HG02870 (cell line): ENCODE data around the gene TRERF1.

Experiments
- ATAC-seq: cut with Tn5 transposase; IDR thresholded peaks from one replicate; pipeline ENCODE4 v1.9.1; 2021; ENCODE audit warnings: mild to moderate bottlenecking, moderate library complexity; ENCODE audit not compliant: unreplicated experiment

Gene TRERF1

DNA sequence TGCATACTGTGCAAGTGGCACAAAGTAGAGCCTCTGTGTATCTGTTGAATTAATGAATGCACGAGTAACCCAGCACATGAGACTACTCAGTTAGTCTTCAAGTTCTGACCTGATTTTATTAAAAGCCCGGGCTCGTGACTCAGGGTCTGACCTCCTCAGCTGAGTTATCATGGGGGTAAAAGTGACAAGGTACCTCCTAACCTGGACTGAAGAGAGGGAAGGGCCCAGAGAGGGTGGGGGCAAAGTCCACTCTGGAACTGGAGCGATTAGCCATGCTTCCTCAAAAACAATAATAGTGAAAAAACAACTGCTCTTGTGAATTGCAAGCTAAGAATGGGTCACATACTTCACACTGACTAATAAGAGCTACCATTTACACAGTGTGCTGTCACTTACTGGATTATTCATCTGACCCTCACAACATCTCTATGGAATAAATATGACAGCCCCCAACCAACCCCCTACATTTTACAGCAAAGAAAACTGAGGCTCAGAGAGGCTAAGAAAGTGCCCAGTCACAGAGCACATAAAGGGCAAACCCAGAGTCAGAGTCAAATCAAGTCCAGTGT is 26.7 kb downstream of the TRERF1 start:
- no peak for ATAC-seq

DNA sequence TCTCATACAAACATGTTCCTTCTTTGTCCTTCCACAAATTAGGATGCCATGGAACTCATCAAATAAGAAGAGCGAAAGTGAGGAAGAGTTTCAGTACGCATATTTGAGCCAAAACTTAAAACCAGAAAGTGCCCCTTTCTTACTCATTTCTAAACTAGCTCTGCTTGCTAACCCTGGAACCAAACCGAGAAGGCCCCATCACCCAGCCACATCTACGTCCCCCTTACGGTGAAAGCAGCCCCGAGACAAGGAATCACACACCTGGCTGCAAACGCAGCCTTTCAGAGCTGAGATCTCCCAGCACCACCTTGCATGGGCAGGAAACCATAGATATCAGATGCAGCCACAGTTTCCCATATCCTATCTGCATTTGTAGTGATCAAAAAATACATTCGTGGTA is 28.5 kb downstream of the TRERF1 start:
- no peak for ATAC-seq

DNA sequence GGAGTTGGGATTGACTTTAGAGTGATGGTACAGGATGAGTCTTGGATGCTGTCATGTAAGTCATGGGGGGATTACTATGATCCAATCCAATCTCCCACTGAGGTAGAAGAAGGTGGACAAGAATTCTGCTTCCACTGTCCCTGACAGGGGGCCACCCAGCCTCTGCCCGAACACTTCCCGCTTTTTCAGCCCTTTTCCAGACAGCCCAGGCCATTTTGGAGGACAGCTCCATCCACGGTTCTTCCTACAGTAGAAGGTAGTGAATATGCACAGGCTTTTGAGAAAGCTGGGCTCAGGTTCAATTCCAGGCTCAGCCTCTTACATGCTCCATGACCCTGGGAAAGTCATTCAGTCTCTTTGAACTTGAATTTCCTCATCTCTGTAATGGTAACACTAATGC is 31.0 kb downstream of the TRERF1 start:
- no peak for ATAC-seq

DNA sequence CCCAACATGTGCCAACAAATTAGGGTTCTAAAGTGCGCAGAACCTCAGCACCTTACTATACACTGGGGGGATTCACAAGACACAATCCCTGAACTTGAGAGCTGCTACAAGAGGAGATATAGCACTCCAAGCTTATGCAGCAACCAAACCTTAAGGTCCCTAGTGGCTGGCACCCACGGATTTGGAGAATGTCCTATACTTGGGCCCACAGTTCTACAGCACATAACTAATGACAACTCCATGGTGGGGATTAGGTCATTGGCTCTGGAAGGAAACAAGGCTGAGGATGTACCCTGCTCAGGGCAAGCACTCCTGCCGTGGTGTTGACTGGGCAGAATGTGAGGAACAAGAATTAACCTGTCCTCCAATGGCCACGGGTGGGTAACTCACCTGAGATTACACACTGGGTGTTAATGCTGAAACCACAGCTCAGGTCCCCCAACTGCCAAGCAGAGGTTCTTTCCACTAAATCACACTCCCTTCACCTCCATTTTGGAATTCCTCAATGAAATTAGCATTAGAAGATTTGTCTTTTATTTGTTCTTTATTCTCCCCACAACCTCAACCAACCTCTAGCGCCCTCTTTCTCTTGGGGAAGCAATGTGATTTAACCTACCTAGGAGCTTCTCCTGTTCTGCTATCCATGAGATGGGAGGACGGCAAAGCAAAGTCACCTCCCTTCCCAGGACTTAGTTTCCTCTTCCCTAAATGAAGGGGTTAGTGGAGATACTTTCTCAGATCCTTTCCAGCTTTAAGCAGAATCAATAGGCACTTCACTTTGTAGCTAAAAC is 32.0 kb downstream of the TRERF1 start:
- no peak for ATAC-seq

DNA sequence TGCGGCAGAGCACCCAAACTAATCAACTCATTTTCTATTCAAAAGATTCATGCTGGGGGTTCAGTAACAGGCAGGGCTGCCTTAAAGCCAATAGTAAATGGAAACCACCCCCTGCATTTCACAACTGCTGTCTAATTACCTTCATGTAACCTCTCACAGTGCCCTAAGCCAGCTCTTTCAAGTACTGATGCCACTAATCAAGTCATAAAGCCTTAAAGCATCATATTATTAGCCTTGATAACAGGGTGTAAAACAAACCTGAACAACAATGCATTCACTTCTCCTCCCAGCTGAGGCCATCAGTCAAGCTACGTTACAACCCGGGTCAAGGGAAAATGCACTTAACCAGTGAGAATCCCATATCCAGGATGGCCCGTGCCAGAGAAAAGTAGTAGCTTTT is 33.0 kb downstream of the TRERF1 start:
- ATAC-seq = no peak

DNA sequence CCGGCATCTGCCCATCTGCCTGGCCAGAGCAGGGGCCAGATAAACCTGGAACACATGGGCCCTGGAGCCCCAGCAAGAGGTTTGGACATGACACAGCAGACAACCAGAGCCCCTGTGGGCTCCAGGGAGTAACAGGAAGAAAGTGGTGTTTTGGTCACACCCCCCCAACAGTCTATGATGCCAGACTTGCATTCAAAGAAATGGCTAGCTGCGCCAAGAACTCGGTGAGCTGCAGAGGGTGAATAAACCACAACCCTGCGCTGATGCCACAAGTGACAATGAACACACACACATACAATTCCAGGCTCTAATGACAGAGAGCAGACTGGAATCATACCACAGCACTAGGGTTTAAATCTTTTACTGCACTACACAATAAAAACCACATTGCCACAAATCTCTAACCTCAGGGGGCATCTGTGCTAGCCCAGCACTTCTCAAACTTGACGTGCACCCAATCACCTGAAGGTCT is 34.0 kb downstream of the TRERF1 start:
- ATAC-seq = no peak

DNA sequence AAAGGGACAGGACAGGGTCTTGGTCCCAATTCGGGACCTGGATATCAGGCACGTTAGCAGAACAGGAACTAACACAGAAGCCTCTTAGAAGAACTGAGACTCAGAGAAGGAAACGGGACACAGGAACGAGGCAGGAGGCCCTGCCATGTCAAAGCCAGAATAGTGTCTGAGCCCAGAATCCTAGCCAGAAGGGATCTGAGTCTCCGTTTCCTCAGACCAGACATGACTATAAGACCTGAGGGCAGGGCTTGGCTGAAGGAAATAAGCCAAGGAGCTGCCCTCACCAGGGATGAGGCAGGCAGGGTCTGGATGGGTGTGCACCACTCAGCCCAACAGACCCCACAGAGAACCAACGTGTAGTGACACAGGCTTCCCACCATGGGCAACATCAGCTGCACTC is 40.3 kb downstream of the TRERF1 start:
- ATAC-seq = no peak

DNA sequence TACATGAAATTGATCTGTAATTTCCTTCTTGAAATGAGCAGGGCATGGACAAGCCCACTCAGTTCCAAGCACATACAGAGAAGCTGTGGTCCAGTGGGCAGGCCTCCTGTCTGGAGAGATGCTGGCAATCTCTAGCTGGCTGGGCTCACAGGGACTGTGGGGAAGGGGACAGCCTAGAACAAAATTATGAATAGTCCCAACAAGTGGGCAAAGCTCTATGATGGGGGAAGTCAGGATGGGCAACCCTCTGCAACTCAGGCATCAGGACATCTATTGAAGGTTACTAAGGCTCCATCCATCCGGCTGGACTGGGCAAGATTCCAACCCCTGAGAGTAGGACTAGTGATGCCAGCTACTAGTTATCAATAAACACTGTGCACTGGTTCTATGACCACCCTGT is 40.9 kb downstream of the TRERF1 start:
- ATAC-seq = no peak

DNA sequence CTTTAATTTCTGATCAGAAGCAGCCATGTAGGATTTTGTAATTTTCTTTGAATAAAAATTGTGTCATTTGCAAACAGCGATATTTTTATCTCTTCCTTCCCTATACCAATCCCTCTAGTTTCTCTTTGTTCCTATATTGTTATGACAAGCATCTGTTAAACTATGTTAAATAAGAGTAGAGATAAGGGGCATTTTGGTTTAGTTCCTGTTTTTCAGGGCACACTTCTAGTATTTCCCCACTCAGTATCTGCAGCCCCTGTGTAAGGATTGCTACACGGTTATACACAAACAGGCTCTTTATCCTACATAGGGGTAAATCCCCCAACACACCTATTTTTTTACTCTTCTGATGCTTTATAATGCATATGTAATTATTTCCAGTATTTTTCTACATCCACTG is 42.1 kb downstream of the TRERF1 start:
- no peak for ATAC-seq

DNA sequence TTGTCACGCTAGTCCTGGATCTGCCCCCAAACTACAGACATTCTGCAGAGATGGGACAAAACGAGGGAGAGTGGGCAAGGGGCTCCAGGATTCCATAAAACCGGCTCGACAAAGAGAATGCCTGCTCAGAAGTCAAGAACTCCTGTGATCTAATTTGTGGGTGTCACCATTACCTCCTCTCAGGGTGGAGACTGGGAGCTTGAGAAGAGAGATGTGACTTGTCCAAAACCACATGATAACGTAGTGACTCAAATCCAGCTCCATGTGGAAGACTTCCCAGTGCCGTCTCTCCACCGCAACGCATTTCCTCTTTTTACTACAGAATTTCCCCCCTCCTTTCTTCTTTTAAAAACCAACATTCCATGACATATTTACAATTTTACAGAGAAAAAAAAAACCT is 44.3 kb downstream of the TRERF1 start:
- ATAC-seq = no peak

DNA sequence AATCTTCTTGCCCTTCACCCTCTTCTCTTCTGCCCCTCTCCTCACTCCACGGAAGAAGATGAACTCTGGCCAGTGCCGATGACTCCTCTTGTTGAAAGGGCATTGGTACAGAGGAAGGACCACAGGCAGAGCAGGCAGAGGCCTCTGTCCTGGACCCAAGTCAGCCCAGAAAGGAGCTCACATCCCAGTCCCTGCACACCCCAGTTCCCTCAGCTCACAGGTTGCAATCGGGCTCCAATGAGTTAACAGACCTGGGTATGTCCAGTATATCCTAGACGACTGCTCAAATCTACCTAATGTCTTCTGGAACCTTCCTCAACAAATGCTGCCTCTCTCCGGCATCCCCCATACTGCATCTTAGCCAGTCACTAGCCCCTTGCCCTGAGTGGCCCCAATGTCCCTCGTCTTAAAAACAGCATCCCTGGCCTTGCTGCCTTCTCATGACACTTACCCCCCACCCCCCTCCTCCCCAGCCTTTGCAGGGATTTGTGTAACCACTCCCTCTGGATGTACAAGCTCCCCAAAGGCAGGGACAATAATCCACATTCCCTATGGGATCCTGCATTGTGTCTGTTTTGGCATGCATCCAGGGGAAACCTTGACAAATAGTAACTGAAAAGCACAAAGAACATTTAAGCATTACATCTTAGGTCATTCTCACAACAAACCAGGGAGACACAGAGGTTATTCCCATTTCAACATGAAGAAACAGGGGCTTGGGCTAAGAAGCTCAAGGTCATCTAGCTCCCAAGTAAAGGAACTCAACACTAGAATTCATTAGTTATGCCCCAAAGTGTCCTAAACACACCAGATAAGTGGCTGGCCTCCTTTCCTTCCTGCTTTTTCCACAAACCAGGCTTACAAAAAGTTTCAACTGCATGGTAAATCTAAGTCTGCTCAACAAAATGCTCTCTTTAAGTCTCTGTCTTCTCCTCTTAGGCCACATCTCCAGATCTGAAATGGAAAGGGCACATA is 45.1 kb downstream of the TRERF1 start:
- ATAC-seq = no peak

DNA sequence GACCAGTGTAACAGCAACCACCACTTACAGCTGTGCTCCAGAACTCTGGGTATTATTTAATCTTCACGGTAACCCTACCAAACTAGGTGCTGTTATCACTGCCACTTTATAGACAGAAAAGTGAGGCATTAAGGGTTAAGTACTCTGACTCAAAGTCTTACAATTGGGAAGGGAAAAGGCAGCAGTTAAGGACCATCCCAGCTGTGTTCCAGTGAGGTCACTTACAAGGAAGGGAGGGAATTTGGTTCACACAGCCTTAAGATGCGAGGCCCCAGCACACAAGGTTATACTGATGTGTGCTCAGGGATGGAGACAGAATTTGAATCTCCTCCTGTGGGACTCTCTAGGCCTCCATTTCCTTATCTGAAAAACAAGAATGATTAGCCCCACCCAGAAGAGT is 46.7 kb downstream of the TRERF1 start:
- ATAC-seq = no peak

DNA sequence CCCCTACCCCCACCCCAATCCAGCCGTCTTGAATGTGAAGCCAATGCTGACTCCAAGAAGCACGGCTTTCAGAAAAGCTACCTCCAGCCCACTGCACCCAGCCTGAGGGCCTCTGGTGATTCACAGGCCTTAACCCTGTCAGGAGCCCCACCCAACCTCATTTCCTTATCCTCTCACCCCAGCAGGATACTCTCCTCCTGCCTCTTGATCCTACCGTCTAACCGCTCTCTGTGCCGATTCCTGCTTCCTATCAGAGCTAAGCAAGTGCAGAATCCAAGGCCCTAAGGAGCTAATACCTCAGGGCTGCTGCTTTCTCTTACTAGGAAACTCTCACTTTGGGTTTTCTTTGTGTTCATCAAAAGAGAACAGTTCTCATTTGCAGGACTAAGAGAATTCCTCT is 47.2 kb downstream of the TRERF1 start:
- no peak for ATAC-seq

DNA sequence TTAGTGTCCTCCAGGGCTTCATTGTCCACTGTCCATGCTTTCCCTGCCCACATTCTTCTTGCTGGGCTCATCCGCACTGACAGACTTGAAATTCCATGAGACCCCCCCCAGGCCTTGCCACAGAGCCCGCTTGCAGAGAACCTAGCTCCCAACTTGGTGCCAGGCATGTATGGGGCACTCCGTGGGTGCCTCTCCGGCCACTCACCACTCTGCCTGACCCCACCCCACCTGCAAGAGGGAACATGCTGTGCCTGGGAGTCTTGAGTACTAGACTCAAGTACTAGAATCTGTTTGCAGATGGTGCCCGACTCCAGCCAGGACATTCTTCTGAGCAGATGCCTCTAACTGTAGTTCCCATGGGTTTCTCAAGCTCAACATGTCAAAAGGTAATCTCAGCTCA is 47.9 kb downstream of the TRERF1 start:
- ATAC-seq = no peak

DNA sequence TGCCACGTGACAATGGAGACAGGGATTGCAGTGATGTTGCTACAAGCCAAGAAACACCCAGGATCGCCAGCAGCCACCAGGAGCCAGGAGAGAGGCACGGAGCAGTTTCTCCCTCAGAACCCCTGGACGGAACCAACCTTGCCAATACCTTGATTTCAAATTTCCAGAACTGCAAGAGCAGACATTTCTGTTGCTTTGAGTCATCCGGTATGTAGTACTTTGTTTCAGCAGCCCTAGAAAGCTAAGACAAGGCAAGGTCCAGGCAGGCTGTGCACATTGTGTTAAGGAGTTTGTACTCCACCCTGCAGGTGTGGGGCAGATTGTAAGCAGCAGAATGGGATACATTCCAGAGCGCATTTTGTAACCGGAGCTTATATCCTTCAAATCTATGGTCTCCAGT is 48.3 kb downstream of the TRERF1 start:
- no peak for ATAC-seq

DNA sequence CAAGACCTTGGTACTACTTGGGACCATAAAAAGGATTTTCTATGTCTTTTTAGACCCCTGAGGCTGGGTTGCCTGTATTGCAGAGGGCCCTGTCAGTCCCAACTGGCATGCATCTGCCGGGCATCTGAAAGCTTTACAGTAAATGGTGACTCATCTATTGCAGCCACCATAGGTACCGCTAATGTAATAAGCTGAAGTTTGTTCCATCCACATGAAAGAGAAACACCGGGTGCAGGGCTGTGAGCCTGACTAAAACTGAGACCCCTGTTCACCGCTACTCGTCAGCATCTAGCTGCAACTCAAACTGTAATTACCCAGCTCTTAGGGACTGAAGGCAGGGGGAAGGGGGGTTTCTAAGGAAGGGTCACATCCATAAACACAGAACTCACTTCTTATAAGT is 49.5 kb downstream of the TRERF1 start:
- peak; percentile 92 for ATAC-seq

DNA sequence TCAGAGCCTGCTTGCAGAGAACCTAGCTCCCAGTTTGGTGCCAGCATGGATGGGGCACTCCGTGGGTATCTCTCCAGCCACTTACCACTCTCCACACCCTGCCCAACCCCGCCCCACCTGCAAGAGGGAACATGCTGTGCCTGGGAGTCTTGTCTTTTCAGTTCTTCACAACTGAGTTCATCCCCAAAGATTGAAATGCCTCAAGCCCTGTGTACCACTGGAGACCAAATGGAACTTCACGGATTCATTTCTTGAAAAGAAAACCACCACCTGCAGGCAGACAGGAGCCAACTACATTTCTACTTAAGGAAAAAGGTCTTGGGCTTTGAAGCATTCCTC is 50.1 kb downstream of the TRERF1 start:
- no peak for ATAC-seq

DNA sequence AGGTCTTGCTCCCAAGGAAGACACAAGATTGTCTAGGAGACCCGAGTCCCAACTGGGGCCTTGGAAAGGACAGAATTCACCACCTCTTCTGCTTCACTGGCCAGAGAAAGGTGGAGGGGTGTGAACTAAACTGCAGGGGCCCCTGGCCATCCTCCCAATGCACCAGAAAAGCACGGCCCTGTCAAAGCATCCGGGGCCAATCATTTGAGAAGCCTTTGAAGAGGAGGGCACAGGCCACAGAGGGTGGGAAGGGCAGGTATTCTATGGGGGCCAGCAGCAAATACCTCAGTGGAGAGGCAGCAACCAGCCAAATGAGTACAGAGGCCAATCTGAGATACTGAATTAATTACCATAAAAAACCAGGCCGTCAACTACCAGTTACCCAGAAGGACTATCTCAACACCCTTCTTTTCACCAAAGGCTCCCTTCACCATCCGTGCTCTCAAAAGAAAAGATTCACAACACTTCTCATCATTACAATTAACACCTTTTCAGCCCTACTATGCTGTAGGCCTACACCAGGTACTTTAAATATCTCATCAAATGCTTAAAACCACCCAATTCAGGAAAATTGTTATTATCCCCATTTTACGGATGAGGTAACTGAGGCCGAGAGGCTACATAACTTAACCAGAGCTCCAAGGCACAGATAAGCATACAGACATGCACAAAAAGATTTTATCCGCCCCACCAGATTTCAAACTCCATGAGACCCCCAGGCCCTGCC is 50.7 kb downstream of the TRERF1 start:
- no peak for ATAC-seq

DNA sequence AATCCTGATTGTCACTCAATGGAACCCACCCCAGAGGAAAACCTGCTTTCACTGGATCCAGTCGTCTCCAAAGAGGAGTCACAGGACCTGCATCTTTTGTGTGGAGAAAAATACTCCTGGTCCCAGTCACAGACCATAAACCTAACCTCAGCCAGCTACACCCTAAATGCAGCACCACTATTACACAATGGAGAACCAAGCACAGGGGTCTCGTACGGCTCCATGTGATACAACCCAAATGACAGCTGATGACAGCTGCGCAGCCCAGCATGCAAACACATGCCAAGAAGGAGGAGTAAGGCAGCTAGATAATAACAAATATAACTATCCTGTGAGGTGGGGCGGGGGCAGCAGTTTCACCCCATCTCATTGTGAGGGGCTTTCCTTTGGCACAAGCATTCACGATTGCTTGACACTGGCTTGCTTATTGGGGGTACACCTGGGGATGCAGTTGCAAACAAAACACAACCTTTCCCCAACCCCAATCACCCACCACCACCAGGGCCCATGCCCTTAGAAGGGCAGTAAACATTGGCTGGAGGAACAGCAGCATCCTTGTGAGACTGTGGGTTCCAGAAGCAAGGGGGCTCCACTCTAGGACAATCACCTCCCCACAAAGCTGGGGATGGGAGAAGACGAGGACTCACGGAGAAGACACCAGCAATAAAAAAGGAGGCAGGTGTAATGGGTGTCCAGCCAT is 51.5 kb downstream of the TRERF1 start:
- no peak for ATAC-seq

DNA sequence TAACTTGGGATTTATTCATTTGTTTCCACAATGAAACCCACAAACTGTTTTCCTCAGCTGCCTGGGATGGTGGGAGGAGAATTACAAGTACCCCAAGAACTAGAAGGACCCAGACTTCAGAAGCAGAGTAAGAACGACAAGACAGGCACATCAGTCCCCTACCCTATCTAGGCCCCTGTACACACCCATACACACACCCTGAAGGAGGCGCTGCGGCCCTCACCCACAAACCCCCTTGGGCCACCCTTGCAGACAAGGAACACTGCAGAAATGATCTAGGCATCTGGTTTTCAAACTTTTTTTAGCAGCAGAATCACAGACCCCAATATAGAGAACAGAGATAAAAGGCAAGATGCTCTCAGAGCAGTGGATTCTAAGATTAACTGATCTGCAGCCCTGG is 55.0 kb downstream of the TRERF1 start:
- no peak for ATAC-seq
